ENCODE results near the gene LPCAT4.

LPCAT4 gene

GRCh38 chr15:34336991-34337556, 29.9 kb downstream of the LPCAT4 start:
- no peak for DNase-seq (ENCODE audit: low read depth in 2 of 2)

- no peak for DNase-seq (ENCODE audit: low read depth in 2 of 2)
These were observed 30.6 kb downstream of the LPCAT4 start for GRCh38 chr15:34336231-34336990.

DNA sequence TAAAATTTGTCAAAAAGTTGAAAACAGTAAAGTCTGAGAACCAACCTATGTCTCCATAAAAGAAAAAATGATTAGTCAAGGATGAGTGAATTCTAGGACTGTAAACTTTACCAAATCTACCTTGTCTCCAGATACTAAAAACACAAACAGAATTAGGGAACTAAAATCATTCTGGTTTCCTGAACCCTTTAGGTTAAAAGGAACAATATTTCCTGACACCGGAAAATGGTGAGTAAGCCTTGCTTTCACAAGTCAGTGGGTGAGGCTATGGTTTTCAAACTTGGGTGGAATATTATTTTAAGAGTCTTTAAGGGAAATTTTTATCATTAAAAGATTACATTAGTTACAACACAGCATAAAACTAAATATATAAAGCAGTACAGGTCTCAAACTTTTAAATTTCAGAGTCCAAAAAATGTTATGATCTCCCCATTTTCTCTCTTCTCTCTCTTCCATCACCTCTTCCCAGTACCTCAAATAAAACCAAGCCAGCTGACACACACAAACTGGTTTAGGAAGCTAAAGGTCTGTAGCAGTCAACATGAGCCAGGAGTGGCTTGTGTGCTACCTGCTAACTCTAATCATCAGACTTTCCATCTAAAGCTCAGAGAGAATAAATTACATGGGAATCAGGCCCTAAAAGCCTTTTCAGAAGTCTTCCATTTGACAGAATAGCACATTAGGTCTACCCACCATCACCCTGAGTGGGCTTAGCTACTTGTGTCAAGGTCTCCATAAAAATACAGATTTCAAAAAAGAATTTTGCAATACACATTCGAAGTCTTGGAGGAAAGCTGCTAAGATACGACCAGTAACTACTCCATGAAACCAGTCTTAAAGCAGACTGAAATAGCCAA, 31.6 kb downstream of the LPCAT4 start:
- no peak for DNase-seq (ENCODE audit: low read depth in 2 of 2)

DNA sequence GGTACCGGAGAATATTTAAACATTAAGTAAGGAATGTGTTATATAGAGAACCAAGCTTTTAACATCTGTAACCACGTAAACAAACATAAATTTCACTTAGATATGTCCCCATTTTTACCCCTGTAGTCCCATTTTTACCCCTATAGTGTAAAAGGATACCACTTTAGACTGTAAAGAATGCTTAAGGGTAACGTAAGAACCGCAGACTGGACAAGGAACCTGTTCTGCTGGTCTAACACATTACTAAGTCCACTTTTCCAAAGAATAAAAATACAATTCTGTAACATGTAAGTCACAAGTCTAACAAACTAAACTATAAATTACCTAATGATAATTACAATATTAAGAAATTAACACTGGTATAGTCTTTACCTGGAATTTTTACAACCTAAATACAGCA, 32.3 kb downstream of the LPCAT4 start:
- no peak for DNase-seq (ENCODE audit: low read depth in 2 of 2)

DNA sequence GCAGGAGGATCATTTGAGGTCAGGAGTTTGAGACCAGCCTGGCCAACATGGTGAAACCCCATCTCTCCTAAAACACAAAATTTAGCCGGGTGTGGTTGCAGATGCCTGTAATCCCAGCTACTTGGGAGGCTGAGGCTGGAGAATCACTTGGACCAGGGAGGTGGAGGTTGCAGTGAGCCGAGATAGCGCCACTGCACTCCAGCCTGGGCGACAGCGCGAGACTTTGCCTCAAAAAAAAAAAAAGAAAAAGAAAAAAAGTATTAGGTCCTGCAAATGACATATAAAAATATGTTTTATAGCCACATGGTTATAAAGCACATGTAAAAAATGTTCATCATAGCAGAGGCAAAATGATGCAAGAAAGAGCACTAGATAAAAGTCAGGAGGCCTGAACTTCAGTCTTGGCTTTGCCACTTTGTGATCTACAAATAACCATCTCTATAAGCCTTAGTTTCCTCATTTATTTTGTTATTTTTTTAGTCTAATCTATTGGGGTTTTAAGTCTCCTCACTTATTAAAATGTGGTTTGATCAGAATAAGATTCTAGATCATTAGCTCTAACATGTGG, 34.4 kb downstream of the LPCAT4 start:
- DNase-seq (ENCODE audit: low read depth in 2 of 2): no peak

- DNase-seq (ENCODE audit: low read depth in 2 of 2): no peak
These were observed 35.2 kb downstream of the LPCAT4 start for GRCh38 chr15:34331809-34332208.

- DNase-seq (ENCODE audit: low read depth in 2 of 2): no peak
These were observed 36.7 kb downstream of the LPCAT4 start for GRCh38 chr15:34330279-34330678.

DNA sequence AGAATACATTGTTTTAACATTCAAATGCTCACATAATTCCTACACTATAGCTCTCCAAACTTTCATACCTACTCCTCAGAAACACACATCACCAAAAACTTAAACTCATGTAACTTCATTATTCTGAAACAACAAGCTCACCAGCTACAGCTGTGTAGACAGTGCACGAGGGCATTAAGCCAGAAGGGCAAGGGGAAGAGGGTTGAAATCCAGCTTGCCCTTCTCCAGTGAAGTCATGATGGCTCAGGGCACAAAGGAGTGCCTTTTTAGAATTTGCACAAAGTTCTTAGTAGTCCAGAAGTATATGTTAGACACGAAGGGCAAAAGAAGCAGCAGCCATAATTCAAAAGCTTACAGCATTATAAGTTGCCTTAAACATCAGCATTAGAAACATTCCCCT, 38.0 kb downstream of the LPCAT4 start:
- no peak for DNase-seq (ENCODE audit: low read depth in 2 of 2)

- DNase-seq (ENCODE audit: low read depth in 2 of 2): no peak
These were observed 39.1 kb downstream of the LPCAT4 start for GRCh38 chr15:34327906-34328305.

- no peak for DNase-seq (ENCODE audit: low read depth in 2 of 2)
These were observed 41.6 kb downstream of the LPCAT4 start for GRCh38 chr15:34325368-34325767.

GRCh38 chr15:34324933-34325332, 42.1 kb downstream of the LPCAT4 start:
- DNase-seq (ENCODE audit: low read depth in 2 of 2): no peak

DNA sequence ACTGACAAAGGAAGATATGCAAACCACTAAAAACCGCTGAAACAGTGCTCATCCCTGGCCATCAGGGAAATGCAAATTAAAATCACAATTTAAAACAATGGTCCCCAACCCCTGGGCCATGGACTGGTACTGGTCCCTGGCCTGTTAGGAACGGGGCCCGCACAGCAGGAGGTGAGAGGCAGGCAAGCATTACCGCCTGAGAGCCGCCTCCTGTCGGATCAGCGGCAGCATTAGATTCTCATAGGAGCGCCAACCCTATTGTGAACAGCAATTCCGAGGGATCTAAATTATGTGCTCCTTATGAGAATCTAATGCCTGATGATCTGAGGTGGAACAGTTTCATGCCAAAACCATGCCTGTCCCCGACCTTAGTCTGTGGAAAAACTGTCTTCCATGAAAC, 43.8 kb downstream of the LPCAT4 start:
- no peak for DNase-seq (ENCODE audit: low read depth in 2 of 2)

DNA sequence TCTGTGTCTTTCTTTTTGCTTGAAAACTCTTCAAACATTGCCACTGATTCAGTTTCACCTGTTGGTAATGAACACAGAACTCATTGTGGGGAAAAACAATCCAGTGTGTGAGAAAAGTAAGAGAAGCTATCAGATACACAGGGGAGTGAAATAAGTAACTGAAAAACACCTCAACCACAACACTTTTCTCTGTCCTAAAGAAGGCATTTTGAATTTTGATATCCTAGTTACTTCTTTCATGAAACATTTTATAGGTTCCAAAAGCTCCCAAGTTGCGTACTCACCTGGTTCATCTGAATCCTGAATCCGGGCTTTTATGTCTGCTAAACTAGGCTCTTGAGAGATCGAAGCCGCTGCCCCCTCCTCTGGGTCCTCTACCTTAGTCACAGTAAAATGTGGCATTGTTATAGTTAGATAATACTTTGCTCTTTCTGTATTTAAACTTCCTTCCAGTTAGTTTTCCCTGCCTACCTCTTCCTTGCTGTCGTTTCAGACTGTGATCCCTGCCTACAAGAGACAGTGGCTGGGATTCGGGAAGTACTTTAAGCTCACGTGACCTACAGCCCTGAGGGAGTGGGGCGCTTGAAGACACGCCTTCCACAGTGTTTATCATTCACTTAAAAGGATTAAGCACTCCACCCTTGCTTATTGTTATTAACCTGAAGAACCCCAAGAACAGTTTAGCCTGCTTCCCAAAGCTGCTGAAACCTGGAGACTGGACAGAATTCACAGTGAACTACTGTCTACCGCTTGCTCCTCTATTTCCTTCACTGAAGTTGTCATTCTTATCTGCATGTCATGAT, 48.5 kb downstream of the LPCAT4 start:
- DNase-seq (ENCODE audit: low read depth in 2 of 2): no peak

GRCh38 chr15:34314491-34315490, 52.2 kb downstream of the LPCAT4 start:
- DNase-seq (ENCODE audit: low read depth in 2 of 2): no peak

GRCh38 chr15:34311563-34311962, 55.4 kb downstream of the LPCAT4 start:
- DNase-seq (ENCODE audit: low read depth in 2 of 2): no peak
